GM20000 (cell line): ENCODE results near the gene CBX2.

Source experiments
- DNase-seq: peaks from one replicate; pipeline ENCODE4 v3.0.0; 2012; ENCODE audit warnings: low spot score
- CTCF ChIP-seq: IDR thresholded peaks from 2 replicates; pipeline ENCODE4 v1.5.1; 2012; ENCODE audit warnings: mild to moderate bottlenecking, control low read depth; ENCODE audit errors: extremely low read depth, missing control alignments

Gene CBX2

GRCh38 chr17:79836510-79836971, 58.6 kb downstream of the CBX2 start:
- TF ChIP-seq CTCF: no peak
- DNase-seq: no peak

- TF ChIP-seq CTCF: no peak
- DNase-seq: peak; percentile 86
Measured at GRCh38 chr17:79836972-79837887, 59.3 kb downstream of the CBX2 start.
